Tibial nerve (tissue), 4 donors: ENCODE results near the gene MCC.

Experiments used
- CTCF ChIP-seq, 5 experiments: fragments of 200-600 bp in 3 of 5; fragments of 450-650 bp in 2 of 5; sonication (generic) in 3 of 5; IDR thresholded peaks; one replicate each; pipeline ENCODE4 v1.5.1; 2016 to 2019; ENCODE audit warnings: antibody characterized with exemption in 5 of 5, mild to moderate bottlenecking in 3 of 5, moderate library complexity in 2 of 5
- EP300 ChIP-seq, 2 donors: sonication (generic); formaldehyde crosslinking; IDR thresholded peaks; one replicate each; pipeline ENCODE4 v1.6.1; 2017; ENCODE audit warnings: antibody characterized with exemption in 2 of 2, mild to moderate bottlenecking in 1 of 2
- POLR2A ChIP-seq, 2 donors: fragments of 450-650 bp; IDR thresholded peaks; one replicate each; pipeline ENCODE4 v1.6.1; 2017; ENCODE audit warnings: antibody characterized with exemption in 2 of 2, mild to moderate bottlenecking in 2 of 2, moderate library complexity in 2 of 2

- TF ChIP-seq CTCF (IDR thresholded peaks at IDR 0.05), result no peak
- no peak for TF ChIP-seq POLR2A (IDR thresholded peaks at IDR 0.05)
- TF ChIP-seq EP300 (IDR thresholded peaks at IDR 0.05), result no peak
These were observed 32.6 kb upstream of the MCC start for GRCh38 chr5:113520899-113521298.
